T-cell (primary cell): ENCODE results near the gene TRAPPC12. TPM values are rescaled to one million over a fixed set of nuclear protein-coding genes. Genes with fewer than 3 reads are reported as not detected.

Source experiments
- ATAC-seq, 4 experiments: fragments of 200-7000 bp in 3 of 4; fragments of 150-1000 bp in 1 of 4; cut with Tn5 transposase; replicated peaks in 1 of 4; 1 replicate in 3 of 4; 2 replicates in 1 of 4; pipeline ENCODE4 v1.10.0; 2021; ENCODE audit warnings: moderate library complexity in 3 of 4, mild to moderate bottlenecking in 2 of 4, moderate number of reproducible peaks in 1 of 4
- CTCF ChIA-PET, 2 donors: fragments of 300-600 bp; sonication (Branson Sonifier 250); formaldehyde crosslinking; loops; one replicate each; lab custom pipeline; 2022; ENCODE audit warnings: antibody characterized with exemption in 2 of 2; lab: Charles Lee
- POLR2A ChIA-PET, 2 donors: fragments of 300-600 bp; sonication (Branson Sonifier 250); formaldehyde crosslinking; loops; one replicate each; lab custom pipeline; 2022; ENCODE audit warnings: antibody characterized with exemption in 2 of 2; lab: Charles Lee
- DNase-seq, 35 experiments: peaks; one replicate each; pipeline versions ENCODE4 v3.0.0 to v3.0.0-alpha.2; 2013 to 2023
- H3K27ac ChIP-seq: one replicate; pipeline ENCODE4 v1.5.1; 2013; ENCODE audit warnings: low read length
- H3K27me3 ChIP-seq, 2 experiments: replicated peaks in 1 of 2; 1 replicate in 1 of 2; 2 replicates in 1 of 2; pipeline versions ENCODE4 v1.6.1 to v1.7.0; 2013; ENCODE audit warnings: low read length in 1 of 2, mixed read lengths in 1 of 2; ENCODE audit not compliant: control insufficient read depth in 2 of 2, insufficient read depth in 2 of 2; ENCODE audit errors: extremely low read depth in 1 of 2
- H3K36me3 ChIP-seq, 2 donors: 1 replicate in 1 of 2; 2 replicates in 1 of 2; pipeline versions ENCODE4 v1.6.1 to v1.7.0; 2013; ENCODE audit warnings: low read length in 1 of 2; ENCODE audit not compliant: control insufficient read depth in 2 of 2, insufficient read depth in 1 of 2; ENCODE audit errors: extremely low read depth in 1 of 2
- H3K4me1 ChIP-seq, 2 experiments: 1 replicate in 1 of 2; 2 replicates in 1 of 2; pipeline versions ENCODE4 v1.6.1 to v1.7.0; 2013; ENCODE audit warnings: low read length in 2 of 2, mixed read lengths in 1 of 2; ENCODE audit not compliant: insufficient read depth in 2 of 2, control insufficient read depth in 1 of 2; ENCODE audit errors: extremely low read depth in 1 of 2
- H3K4me3 ChIP-seq, 2 donors: 1 replicate in 1 of 2; 2 replicates in 1 of 2; pipeline versions ENCODE4 v1.5.1 to v1.7.0; 2013; ENCODE audit warnings: mild to moderate bottlenecking in 2 of 2, low read length in 1 of 2, moderate library complexity in 1 of 2; ENCODE audit not compliant: control insufficient read depth in 1 of 2; ENCODE audit errors: extremely low read depth in 1 of 2
- H3K9me3 ChIP-seq: 2 replicates; pipeline ENCODE4 v1.7.0; 2013
- H3K27ac Mint-ChIP-seq, 2 donors: one replicate each; pipeline ENCODE4 v1.8.0; 2020 to 2021; ENCODE audit warnings: mild to moderate bottlenecking in 2 of 2, mixed read lengths in 2 of 2
- H3K27me3 Mint-ChIP-seq, 2 donors: one replicate each; pipeline ENCODE4 v1.8.0; 2021 to 2022; ENCODE audit warnings: mixed read lengths in 2 of 2
- H3K36me3 Mint-ChIP-seq: one replicate; pipeline ENCODE4 v1.8.0; 2021; ENCODE audit warnings: mixed read lengths
- H3K4me1 Mint-ChIP-seq, 3 donors: one replicate each; pipeline ENCODE4 v1.8.0; 2020 to 2022; ENCODE audit warnings: mixed read lengths in 3 of 3, mild to moderate bottlenecking in 1 of 3
- H3K4me3 Mint-ChIP-seq, 3 donors: one replicate each; pipeline ENCODE4 v1.8.0; 2020 to 2022; ENCODE audit warnings: mild to moderate bottlenecking in 3 of 3, mixed read lengths in 3 of 3, moderate library complexity in 3 of 3
- H3K9me3 Mint-ChIP-seq, 3 donors: one replicate each; pipeline ENCODE4 v1.8.0; 2020 to 2022; ENCODE audit warnings: mixed read lengths in 3 of 3
- WGBS: methylation state at CpG from one replicate; pipeline ENCODE4 v1.1.5; 2013; ENCODE audit warnings: missing lambda C conversion rate; ENCODE audit not compliant: insufficient coverage; 5-methylcytosine and 5-hydroxymethylcytosine counted together
- total RNA-seq, 35 experiments: library from RNA in 6 of 35; stranded (reverse) in 6 of 35; fragments of 120-200 nt in 1 of 35; gene quantifications; one replicate each; pipeline versions ENCODE4 v1.2.1 to v1.2.4 and lab custom pipeline; 2013 to 2026

TRAPPC12 gene
- total RNA-seq, 5 donors from 2014 or later (not counting 1 experiment from before 2014, with no cell fraction given) = 103 to 158 (median 152) TPM

GRCh38 chr2:3483986-3484960 is 104.8 kb downstream of the TRAPPC12 start:
- ChIA-PET POLR2A (no interaction called here), CTCF (no interaction called here)
- no peak for DNase-seq
- Mint-ChIP-seq H3K9me3 (no peaks in the 10 kb centered on the region), H3K36me3 (peaks cover 14% of the 10 kb centered on the region), H3K4me3 (no peak overlapping the region), H3K4me1 (peaks cover 0 to 17% (median 11%) of the 10 kb centered on the region in 3 donors), H3K27ac (no peak overlapping the region), H3K27me3 (no peaks in the 10 kb centered on the region)
- WGBS = 95% methylated on average over 31 of the region's 34 CpGs
- Histone ChIP-seq H3K27ac (no peak overlapping the region), H3K4me3 (no peak overlapping the region), H3K27me3 (no peaks in the 10 kb centered on the region), H3K4me1 (no peaks in the 10 kb centered on the region), H3K36me3 (peaks cover 0 to 6% of the 10 kb centered on the region in 2 donors), H3K9me3 (no peaks in the 10 kb centered on the region)
- no peak for ATAC-seq

- 97% methylated on average over 11 of the region's 11 CpGs for WGBS
- Histone ChIP-seq H3K27me3 (no peaks in the 10 kb centered on the region), H3K4me3 (no peak overlapping the region), H3K36me3 (peaks cover 0 to 2% of the 10 kb centered on the region in 2 donors), H3K27ac (no peak overlapping the region), H3K9me3 (no peaks in the 10 kb centered on the region), H3K4me1 (no peaks in the 10 kb centered on the region)
- ATAC-seq = no peak
- POLR2A ChIA-PET = no interaction called here
- H3K9me3 Mint-ChIP-seq = no peaks in the 10 kb centered on the region
- H3K27ac Mint-ChIP-seq = no peak overlapping the region
- peaks cover 1 to 15% (median 5%) of the 10 kb centered on the region in 3 donors for H3K4me1 Mint-ChIP-seq
- H3K4me3 Mint-ChIP-seq = no peak overlapping the region
- no peaks in the 10 kb centered on the region for H3K27me3 Mint-ChIP-seq
- CTCF ChIA-PET = no interaction called here
- peaks cover 8% of the 10 kb centered on the region for H3K36me3 Mint-ChIP-seq
- no peak for DNase-seq
Observed at GRCh38 chr2:3485166-3485565, 105.7 kb downstream of the TRAPPC12 start.

GRCh38 chr2:3486047-3487027 is 106.8 kb downstream of the TRAPPC12 start:
- peaks cover 0 to 10% (median 4%) of the 10 kb centered on the region in 3 donors for H3K4me1 Mint-ChIP-seq
- H3K4me3 Mint-ChIP-seq = no peak overlapping the region
- ChIA-PET POLR2A (no interaction called here), CTCF (no interaction called here)
- no peak overlapping the region for H3K27ac ChIP-seq
- no peak for ATAC-seq
- no peaks in the 10 kb centered on the region for H3K9me3 ChIP-seq
- H3K9me3 Mint-ChIP-seq = no peaks in the 10 kb centered on the region
- H3K27me3 Mint-ChIP-seq = no peaks in the 10 kb centered on the region
- 95% methylated on average over 29 of the region's 29 CpGs for WGBS
- H3K27me3 ChIP-seq = no peaks in the 10 kb centered on the region
- H3K27ac Mint-ChIP-seq = no peak overlapping the region
- H3K4me3 ChIP-seq = no peak overlapping the region
- no peak for DNase-seq
- peaks cover 0 to 2% of the 10 kb centered on the region in 2 donors for H3K36me3 ChIP-seq
- H3K36me3 Mint-ChIP-seq = peaks cover 5% of the 10 kb centered on the region
- H3K4me1 ChIP-seq = no peaks in the 10 kb centered on the region

DNA sequence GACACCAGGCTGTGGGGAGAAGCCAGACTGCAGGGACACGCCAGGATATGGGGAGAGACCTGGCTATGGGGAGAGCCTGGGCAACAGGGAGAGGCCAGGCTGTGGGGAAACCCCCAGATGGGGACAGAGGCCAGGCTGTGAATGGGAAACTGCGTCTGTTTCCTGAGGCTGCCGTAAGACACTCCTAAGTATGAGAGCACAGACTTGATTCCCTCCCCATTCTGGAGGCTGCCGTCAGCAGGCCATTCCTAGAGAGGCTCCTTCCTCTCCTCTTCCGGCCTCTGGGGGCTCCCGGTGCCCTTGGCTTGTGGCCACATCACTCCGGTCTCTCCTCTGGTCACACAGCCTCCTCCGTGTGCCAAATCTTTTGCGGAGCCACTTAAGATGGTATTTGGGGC is 107.5 kb downstream of the TRAPPC12 start:
- no peak for DNase-seq
- 92% methylated on average over 9 of the region's 9 CpGs for WGBS
- CTCF ChIA-PET = no interaction called here
- Mint-ChIP-seq H3K4me3 (no peak overlapping the region), H3K36me3 (peaks cover 5% of the 10 kb centered on the region), H3K4me1 (peaks cover 0 to 10% (median 4%) of the 10 kb centered on the region in 3 donors), H3K27ac (no peak overlapping the region), H3K9me3 (no peaks in the 10 kb centered on the region), H3K27me3 (no peaks in the 10 kb centered on the region)
- Histone ChIP-seq H3K27ac (no peak overlapping the region), H3K27me3 (no peaks in the 10 kb centered on the region), H3K4me3 (no peak overlapping the region), H3K36me3 (peaks cover 0 to 2% of the 10 kb centered on the region in 2 donors), H3K4me1 (no peaks in the 10 kb centered on the region), H3K9me3 (no peaks in the 10 kb centered on the region)
- ATAC-seq = no peak
- POLR2A ChIA-PET = no interaction called here

GRCh38 chr2:3487432-3487831 is 107.9 kb downstream of the TRAPPC12 start:
- POLR2A ChIA-PET = no interaction called here
- CTCF ChIA-PET = interaction anchor here in 1 of 2 donors (0.6 kb wide), 1 partner anchor 10 kb away, joined by 4 read pairs; no protein-coding TSS in a partner anchor
- no peaks in the 10 kb centered on the region for H3K4me1 ChIP-seq
- Mint-ChIP-seq H3K36me3 (peaks cover 5% of the 10 kb centered on the region), H3K4me1 (peaks cover 0 to 10% (median 4%) of the 10 kb centered on the region in 3 donors), H3K27ac (no peak overlapping the region), H3K27me3 (no peaks in the 10 kb centered on the region), H3K4me3 (no peak overlapping the region), H3K9me3 (no peaks in the 10 kb centered on the region)
- WGBS = 91% methylated on average over 10 of the region's 10 CpGs
- no peaks in the 10 kb centered on the region for H3K9me3 ChIP-seq
- H3K27me3 ChIP-seq = no peaks in the 10 kb centered on the region
- H3K4me3 ChIP-seq = no peak overlapping the region
- no peak overlapping the region for H3K27ac ChIP-seq
- DNase-seq (no peak), ATAC-seq (no peak)
- peaks cover 0 to 2% of the 10 kb centered on the region in 2 donors for H3K36me3 ChIP-seq

GRCh38 chr2:3488061-3488531 is 108.6 kb downstream of the TRAPPC12 start:
- H3K4me3 ChIP-seq = no peak overlapping the region
- no peaks in the 10 kb centered on the region for H3K9me3 ChIP-seq
- H3K27ac ChIP-seq = no peak overlapping the region
- Mint-ChIP-seq H3K4me1 (peaks cover 0 to 7% (median 4%) of the 10 kb centered on the region in 3 donors), H3K4me3 (no peak overlapping the region), H3K27ac (no peak overlapping the region), H3K36me3 (peaks cover 5% of the 10 kb centered on the region), H3K9me3 (no peaks in the 10 kb centered on the region), H3K27me3 (no peaks in the 10 kb centered on the region)
- no peak for DNase-seq
- no peak for ATAC-seq
- H3K36me3 ChIP-seq = no peaks in the 10 kb centered on the region
- WGBS = 85% methylated on average over 4 of the region's 6 CpGs
- no peaks in the 10 kb centered on the region for H3K4me1 ChIP-seq
- POLR2A ChIA-PET = no interaction called here
- no peaks in the 10 kb centered on the region for H3K27me3 ChIP-seq
- CTCF ChIA-PET = interaction anchor here in 1 of 2 donors (0.6 kb wide), 1 partner anchor 9 kb away, joined by 4 read pairs; no protein-coding TSS in a partner anchor
